ENCODE measurements around the gene TMEM61.

TMEM61 gene

DNA sequence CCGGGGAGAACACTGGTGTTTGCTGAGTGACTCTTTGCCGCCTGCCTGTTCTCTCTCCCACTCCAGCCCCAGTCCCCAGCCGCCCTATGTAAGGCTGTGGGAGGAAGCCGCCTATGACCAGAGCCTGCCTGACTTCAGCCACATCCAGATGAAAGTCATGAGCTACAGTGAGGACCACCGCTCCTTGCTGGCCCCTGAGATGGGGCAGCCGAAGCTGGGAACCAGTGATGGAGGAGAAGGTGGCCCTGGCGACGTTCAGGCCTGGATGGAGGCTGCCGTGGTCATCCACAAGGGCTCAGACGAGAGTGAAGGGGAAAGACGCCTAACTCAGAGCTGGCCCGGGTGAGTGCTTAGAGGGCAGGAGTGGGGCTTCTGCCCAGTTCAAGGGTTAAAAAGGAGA is 26.5 kb downstream of the TMEM61 start:
- Histone ChIP-seq H3K9ac (ENCODE audit: low read length) (no peak overlapping the region), H3F3A (ENCODE audit: insufficient read depth, low read length) (no peaks in the 10 kb centered on the region), H2AFZ (ENCODE audit: low read length) (no peak overlapping the region), H4K20me1 (ENCODE audit: insufficient read depth, low read length) (no peaks in the 10 kb centered on the region), H3K27me3 (replicated peaks; ENCODE audit: insufficient read depth, low read length) (no peaks in the 10 kb centered on the region), H3K79me2 (ENCODE audit: low read length) (no peaks in the 10 kb centered on the region), H3K36me3 (replicated peaks; ENCODE audit: insufficient read depth, low read length) (no peaks in the 10 kb centered on the region), H3K4me3 (ENCODE audit: low read length) (no peak overlapping the region), H3K9me3 (replicated peaks; ENCODE audit: insufficient read depth, low read length) (no peaks in the 10 kb centered on the region), H3K4me1 (ENCODE audit: low read length) (no peaks in the 10 kb centered on the region), H3K27ac (ENCODE audit: low read length) (no peak overlapping the region), H3K9me2 (replicated peaks; ENCODE audit: insufficient read depth, low read length) (no peaks in the 10 kb centered on the region), H3K4me2 (ENCODE audit: low read depth, low read length) (no peak overlapping the region)
- TF ChIP-seq CTCF (IDR thresholded peaks at IDR 0.05; ENCODE audit: low read length) (no peak), EZH2 (optimal IDR thresholded peaks at IDR 0.05; ENCODE audit: low read depth, low read length) (no peak), EZH2phosphoT487 (IDR thresholded peaks at IDR 0.05; ENCODE audit: low read length) (no peak)
- no peak for DNase-seq

GRCh38 chr1:55007625-55008024 is 27.2 kb downstream of the TMEM61 start:
- no peak for DNase-seq
- Histone ChIP-seq H3K36me3 (replicated peaks; ENCODE audit: insufficient read depth, low read length) (no peaks in the 10 kb centered on the region), H3K27ac (ENCODE audit: low read length) (no peak overlapping the region), H3K9me2 (replicated peaks; ENCODE audit: insufficient read depth, low read length) (no peaks in the 10 kb centered on the region), H3K4me3 (ENCODE audit: low read length) (no peak overlapping the region), H3K79me2 (ENCODE audit: low read length) (no peaks in the 10 kb centered on the region), H3K4me1 (ENCODE audit: low read length) (no peaks in the 10 kb centered on the region), H3K9ac (ENCODE audit: low read length) (no peak overlapping the region), H3K27me3 (replicated peaks; ENCODE audit: insufficient read depth, low read length) (no peaks in the 10 kb centered on the region), H3K4me2 (ENCODE audit: low read depth, low read length) (no peak overlapping the region), H3K9me3 (replicated peaks; ENCODE audit: insufficient read depth, low read length) (no peaks in the 10 kb centered on the region), H3F3A (ENCODE audit: insufficient read depth, low read length) (no peaks in the 10 kb centered on the region), H4K20me1 (ENCODE audit: insufficient read depth, low read length) (no peaks in the 10 kb centered on the region), H2AFZ (ENCODE audit: low read length) (no peak overlapping the region)
- TF ChIP-seq EZH2 (optimal IDR thresholded peaks at IDR 0.05; ENCODE audit: low read depth, low read length) = no peak
- TF ChIP-seq EZH2phosphoT487 (IDR thresholded peaks at IDR 0.05; ENCODE audit: low read length) = no peak
- no peak for TF ChIP-seq CTCF (IDR thresholded peaks at IDR 0.05; ENCODE audit: low read length)

DNA sequence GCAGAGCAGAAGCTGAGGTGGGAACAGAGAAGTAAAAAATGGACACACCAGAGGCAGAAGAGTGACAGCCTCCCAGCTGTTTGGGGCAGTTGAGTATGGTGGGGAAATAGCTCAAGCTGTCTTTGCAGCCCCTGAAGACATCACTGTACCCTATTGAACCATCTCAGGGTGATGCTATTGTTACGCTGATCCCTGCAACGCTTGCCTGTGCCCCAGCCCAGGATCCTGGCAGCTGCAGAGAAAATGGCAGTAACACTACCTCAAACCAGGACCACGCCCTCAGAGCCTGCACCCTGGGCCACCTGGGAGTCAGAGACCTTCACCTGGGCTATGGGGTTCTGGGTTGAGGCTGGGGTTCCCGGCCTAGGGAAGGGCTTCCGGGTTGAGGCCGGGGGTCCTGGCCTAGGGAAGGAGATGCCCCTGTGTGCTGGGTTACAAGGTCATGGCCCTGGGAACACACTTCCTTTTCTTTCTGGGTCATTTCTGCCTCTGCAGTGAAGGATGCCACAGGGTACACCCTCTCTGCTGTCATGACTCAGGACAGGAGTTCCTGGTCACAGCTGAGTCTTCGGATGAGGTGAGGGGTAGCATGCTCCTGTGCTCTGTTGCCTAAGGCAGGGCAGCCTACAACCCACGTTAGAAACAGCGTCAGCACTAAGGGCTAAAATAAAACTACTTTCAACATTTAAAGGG is 29.9 kb downstream of the TMEM61 start:
- H3F3A ChIP-seq (ENCODE audit: insufficient read depth, low read length) = no peaks in the 10 kb centered on the region
- no peaks in the 10 kb centered on the region for H3K27me3 ChIP-seq (replicated peaks; ENCODE audit: insufficient read depth, low read length)
- DNase-seq = no peak
- no peak overlapping the region for H3K4me2 ChIP-seq (ENCODE audit: low read depth, low read length)
- no peak overlapping the region for H3K9ac ChIP-seq (ENCODE audit: low read length)
- H4K20me1 ChIP-seq (ENCODE audit: insufficient read depth, low read length) = no peaks in the 10 kb centered on the region
- H3K9me3 ChIP-seq (replicated peaks; ENCODE audit: insufficient read depth, low read length) = no peaks in the 10 kb centered on the region
- H3K79me2 ChIP-seq (ENCODE audit: low read length) = no peaks in the 10 kb centered on the region
- H2AFZ ChIP-seq (ENCODE audit: low read length) = no peak overlapping the region
- H3K4me3 ChIP-seq (ENCODE audit: low read length) = no peak overlapping the region
- H3K9me2 ChIP-seq (replicated peaks; ENCODE audit: insufficient read depth, low read length) = no peaks in the 10 kb centered on the region
- no peak overlapping the region for H3K27ac ChIP-seq (ENCODE audit: low read length)
- TF ChIP-seq EZH2 (optimal IDR thresholded peaks at IDR 0.05; ENCODE audit: low read depth, low read length) (no peak), EZH2phosphoT487 (IDR thresholded peaks at IDR 0.05; ENCODE audit: low read length) (no peak), CTCF (IDR thresholded peaks at IDR 0.05; ENCODE audit: low read length) (no peak)
- H3K36me3 ChIP-seq (replicated peaks; ENCODE audit: insufficient read depth, low read length) = no peaks in the 10 kb centered on the region
- no peaks in the 10 kb centered on the region for H3K4me1 ChIP-seq (ENCODE audit: low read length)
